GM21825 (cell line): Measurements from ENCODE around the gene BICC1.

Source experiments
- ATAC-seq: cut with Tn5 transposase; IDR thresholded peaks from one replicate; pipeline ENCODE4 v1.9.1; 2021; ENCODE audit warnings: mild to moderate bottlenecking, moderate library complexity; ENCODE audit not compliant: unreplicated experiment

Gene BICC1

DNA sequence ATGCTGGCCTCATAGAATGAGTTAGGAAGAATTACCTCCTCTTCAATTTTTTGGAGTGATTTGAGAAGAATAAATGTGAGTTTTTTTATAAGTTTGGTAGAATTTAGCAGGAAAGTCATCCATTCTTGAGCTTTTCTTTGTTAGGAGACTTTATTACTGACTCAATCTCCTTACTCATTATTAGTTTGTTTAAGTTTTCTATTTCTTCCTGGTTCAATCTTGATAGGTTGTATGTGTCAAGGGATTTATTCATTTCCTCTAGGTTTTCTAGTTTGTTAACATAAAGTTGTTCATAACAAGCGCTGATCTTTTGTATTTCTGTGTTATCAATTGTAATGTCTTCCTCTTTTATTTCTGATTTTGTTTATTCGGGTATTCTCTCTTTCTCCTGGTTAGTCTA is 47.4 kb downstream of the BICC1 start:
- ATAC-seq: no peak

DNA sequence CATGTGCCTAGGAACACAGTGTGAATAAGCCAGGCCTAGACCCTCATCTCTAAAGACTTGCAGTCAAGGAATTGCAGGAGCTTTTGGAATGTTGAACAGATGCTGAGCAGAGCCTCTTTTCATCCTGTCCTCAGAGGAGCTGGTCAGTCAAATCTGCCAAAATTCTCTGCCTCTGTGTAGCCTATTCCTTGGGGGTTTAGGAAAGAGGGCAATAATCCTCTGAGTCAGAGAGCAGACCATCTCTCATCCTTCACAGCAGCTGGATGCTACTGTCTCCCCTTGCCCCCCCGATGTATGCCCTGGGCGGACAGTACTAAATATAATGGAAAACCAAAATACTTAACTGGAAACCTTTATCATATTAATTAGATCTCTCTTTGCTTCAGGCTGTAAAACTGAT is 52.6 kb downstream of the BICC1 start:
- ATAC-seq: no peak

- ATAC-seq: no peak
Observed at GRCh38 chr10:58567652-58568051, 55.0 kb downstream of the BICC1 start.

DNA sequence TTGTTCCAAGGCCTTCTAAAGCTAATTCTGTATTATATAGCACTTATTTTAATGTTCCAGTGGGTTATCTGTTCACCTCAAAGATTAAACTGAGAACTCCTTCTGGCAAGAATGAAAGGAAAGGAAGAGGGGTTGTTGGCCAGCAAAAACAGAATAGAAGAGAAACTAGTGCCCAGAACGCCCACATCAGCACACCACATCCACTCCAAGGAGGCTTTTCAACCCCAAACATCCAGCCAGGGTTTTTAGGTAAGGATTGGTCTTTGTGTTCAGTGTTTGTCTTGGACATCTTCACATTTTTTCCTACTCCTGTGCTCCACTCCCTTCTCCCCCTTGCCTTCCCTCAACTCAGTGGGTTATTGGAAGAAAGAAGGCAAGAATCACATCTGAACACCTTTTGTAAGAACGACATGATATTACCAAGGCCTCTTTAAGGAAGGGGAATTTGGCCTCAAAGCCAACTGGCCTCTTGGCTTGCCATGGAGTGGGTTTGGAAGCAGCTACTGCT is 55.8 kb downstream of the BICC1 start:
- no peak for ATAC-seq

GRCh38 chr10:58570307-58570723 is 57.6 kb downstream of the BICC1 start:
- no peak for ATAC-seq

DNA sequence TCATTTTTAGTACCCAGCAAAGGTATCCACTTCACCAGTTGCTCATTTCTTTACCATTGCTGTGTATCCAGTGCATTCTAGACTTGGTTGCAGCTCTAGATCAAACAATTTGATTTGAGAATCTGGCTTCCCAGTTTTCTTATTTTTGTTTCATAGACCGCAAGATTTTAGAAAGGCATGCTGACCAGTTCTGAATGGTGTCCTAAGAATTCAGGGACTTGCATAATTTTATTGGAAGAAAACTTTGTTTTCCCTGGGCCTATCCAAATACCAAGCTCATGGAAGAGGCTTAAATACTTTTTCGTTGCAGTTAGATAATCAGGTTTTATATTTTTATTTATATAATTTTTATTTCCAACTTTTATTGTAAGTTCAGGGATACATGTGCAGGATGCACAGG is 58.3 kb downstream of the BICC1 start:
- ATAC-seq: no peak

DNA sequence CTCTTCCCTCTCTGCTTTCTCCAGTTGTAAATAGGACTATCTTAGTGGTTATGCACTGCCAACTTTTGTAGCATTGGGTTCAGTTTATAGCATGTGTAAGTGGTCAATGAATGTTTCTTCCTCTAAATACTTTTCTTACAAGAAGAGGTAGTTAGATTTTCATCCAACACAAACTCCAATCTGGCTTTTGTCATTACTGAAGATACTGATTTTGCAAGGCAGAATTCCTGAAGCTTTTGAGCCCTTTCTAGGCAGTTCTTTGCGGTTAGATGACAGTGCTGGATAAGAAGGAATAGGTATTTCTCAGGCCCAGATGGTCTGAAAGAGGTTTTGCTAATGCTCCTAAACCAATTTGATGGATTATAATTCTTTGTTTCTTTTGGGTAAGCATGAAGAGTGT is 60.5 kb downstream of the BICC1 start:
- ATAC-seq: no peak

- no peak for ATAC-seq
Observed at GRCh38 chr10:58574058-58574457, 61.4 kb downstream of the BICC1 start.

GRCh38 chr10:58575491-58575890 is 62.8 kb downstream of the BICC1 start:
- ATAC-seq: no peak

DNA sequence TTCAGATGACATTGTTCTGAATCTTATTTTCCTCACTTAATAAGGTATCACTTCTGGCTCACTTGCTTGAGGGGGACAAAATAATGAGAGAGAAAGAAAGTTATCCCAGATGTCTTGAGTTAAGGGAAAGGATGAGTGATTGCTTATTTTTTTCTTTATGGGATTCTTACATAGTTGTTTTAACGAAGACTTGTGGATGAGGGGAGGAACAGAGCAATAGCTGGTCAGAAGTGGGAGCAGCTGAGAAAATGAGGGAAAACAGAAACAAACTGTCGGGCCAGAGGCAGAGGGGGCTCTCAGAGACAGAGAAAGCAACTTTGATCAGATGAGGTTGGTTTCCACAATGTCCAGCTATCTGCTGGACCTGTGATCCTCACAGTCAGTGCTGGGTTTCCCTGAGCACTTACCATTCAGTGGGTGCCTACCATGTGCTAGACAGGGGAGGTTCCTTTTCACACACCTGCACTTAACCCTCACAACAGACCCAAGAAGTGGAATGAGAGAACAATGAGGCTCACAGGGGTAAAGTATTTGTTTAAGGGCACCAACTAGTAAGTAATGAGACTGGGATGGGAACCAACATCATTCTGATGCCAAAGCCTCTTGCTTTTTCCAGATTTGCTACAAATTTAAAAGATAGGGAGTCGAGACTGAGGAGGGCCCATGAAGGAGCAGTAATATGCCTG is 64.2 kb downstream of the BICC1 start:
- no peak for ATAC-seq

- no peak for ATAC-seq
Observed at GRCh38 chr10:58577437-58577777, 64.7 kb downstream of the BICC1 start.

DNA sequence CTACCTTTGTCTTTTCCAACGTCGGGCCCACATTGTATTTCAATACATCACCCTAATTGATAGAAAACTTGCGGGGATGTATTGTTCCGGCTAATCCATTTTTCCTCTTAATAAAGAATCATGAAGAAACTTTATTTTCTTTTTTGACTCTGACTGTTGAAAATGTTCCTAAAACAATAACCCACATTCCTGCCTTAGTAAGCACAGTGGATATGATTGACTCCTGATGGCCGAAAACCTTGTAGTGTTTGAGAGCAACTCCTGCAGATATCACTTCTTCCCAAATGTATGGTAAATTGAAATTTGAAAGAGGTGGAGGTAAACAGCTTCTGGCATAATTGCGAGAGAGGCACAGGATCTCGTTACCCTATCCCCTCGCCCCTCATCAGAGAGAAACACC is 65.7 kb downstream of the BICC1 start:
- ATAC-seq: no peak

- ATAC-seq: no peak
Observed at GRCh38 chr10:58579011-58579655, 66.5 kb downstream of the BICC1 start.

DNA sequence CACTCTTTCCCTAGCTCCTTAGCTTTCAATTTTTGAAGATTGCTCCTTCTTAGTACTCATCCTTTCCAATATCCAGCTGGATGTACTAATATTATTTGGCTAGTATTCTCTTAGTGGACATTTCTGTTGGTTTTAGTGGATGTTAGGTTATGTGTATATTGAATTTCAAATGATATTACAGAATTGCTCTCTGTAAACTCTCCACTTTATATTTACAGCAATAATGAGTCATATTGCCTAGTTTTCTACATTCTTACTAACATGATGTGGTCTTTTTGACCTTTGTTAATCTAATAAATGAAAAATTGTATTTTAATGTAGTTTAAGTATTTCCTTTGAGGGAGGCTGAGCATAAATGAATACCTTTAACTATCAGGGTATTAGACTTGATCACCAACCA is 69.4 kb downstream of the BICC1 start:
- ATAC-seq: no peak

GRCh38 chr10:58585435-58585834 is 72.8 kb downstream of the BICC1 start:
- ATAC-seq: no peak

DNA sequence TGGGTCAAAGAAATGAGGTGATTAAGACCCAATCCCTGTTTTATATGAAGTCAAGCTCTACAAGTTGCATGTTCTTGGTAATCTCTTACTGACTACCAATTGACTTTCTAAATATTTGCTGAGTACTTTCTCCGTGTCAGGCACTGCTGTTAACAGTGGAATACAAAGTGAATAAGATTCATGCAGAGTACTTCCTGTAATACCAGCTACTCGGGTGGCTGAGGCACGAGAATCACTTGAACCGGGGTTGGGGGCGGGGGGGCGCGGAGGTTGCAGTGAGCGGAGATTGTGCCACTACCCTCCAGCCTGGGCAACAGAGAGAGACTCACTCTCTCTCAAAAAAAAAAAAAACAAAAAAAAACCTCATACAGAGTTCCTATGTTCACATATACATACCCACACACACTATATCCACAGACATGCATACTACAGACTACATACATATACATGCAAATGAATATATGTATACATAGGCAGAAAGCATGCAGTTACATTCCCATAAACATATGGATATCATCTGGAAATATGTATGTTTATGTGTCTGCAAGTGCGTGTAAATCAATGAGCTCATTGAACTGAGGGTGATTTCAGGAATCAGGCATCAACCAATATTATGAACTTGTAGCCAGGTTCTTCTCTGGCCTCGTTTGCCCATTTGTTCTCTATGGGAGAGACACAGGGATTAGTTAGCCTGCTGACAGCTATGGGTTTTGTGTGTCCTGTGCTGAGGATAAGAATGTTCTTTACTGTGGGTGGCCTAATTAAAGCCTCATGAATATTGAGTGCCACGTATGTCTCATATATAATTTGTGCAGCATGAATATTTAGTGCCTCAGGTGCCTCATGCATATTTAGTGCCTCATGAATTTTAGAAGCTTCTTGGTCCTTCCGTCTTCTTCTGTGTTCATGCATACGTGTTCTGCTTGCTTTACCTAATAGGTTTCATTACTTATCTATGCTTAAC is 73.9 kb downstream of the BICC1 start:
- ATAC-seq: no peak

GRCh38 chr10:58587676-58588075 is 75.0 kb downstream of the BICC1 start:
- no peak for ATAC-seq

DNA sequence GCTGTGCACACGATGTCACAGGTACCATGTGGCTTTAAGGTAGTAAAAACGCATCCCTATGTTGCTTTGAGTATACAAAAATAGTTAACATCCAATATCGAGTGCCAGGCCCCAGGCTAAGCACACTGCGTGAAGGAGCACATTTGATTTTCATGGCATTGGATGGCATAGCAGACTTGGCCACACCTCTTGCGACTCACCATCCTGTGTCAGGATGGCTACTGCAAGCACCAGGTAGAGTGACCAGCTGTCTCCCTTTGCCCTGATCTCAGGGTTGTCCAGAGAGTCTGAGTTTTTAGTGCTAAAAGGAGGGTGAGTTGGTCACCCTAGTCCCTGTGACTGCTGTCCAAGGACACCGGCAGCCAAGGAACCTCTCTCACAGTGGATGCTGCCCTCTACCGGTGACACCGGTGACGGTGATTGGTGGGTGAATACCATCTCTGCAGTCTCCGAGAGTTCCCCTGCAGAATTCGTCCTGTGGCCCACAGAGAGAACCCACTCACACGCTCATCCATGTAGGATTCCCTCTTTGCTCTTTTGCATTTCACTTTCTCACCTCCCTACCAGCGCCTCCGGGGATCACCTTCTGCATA is 76.1 kb downstream of the BICC1 start:
- no peak for ATAC-seq

- no peak for ATAC-seq
Observed at GRCh38 chr10:58590152-58590840, 77.6 kb downstream of the BICC1 start.

DNA sequence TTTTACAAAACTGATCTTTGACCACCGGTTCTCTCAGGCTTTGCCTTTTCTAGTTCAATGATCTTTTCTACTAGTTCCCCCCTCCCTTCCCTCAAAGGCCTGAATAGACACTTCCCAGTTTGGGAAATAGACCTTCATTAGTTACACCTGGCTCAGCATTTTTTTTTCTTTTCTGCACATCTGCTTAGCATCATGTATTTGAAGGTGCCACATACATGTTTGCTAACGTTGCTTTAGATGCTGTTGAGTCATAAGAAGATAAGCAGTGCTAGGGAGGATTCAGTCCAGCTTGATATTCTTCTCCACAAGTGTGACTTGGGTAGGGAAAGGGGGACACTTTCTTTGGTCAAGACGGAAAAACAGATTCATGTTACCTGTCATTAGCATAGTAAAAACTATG is 78.3 kb downstream of the BICC1 start:
- ATAC-seq: no peak

DNA sequence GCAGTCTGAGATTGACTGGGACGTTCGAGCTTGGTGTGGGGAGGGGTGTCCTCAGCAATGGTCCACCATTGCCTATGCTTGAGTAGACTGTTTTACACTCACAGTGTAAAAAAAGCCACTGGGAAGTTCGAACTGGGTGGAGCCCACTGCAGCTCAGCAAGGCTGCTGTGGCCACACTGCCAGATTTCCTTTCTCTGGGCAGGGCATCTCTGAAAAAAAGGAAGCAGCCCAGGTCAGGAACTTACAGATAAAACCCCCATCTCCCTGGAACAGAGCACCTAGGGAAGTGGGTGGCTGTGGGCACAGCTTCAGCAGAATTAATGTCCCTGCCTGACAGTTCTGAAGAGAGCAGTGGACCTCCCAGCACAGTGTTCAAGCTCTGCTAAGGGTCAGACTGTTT is 80.3 kb downstream of the BICC1 start:
- no peak for ATAC-seq
